ENCODE data around the gene RHBDL1. TPM values are rescaled to one million over a fixed set of nuclear protein-coding genes. Genes with fewer than 3 reads are reported as not detected.

Gene RHBDL1
- total RNA-seq, 1 experiment from 2014 or later, result 1.7 TPM

GRCh38 chr16:694187-694862 lies 18.9 kb downstream of the RHBDL1 start:
- Histone ChIP-seq H3K9ac (ENCODE audit: low read length) (no peak overlapping the region), H3K27me3 (ENCODE audit: low read length) (no peaks in the 10 kb centered on the region), H3K36me3 (ENCODE audit: low read depth, low read length) (no peaks in the 10 kb centered on the region), H3K79me2 (ENCODE audit: low read length) (peaks cover 6% of the 10 kb centered on the region), H3K9me2 (replicated peaks; ENCODE audit: low read length) (no peaks in the 10 kb centered on the region), H3K9me3 (ENCODE audit: low read length) (no peaks in the 10 kb centered on the region), H3K4me3 (ENCODE audit: low read length) (peak overlapping the region; percentile 65), H4K20me1 (ENCODE audit: low read length) (no peaks in the 10 kb centered on the region), H2AFZ (ENCODE audit: low read length) (no peak overlapping the region), H3K4me1 (ENCODE audit: insufficient read depth, low read length) (peaks cover 18% of the 10 kb centered on the region; the same call in 1 of the 2 replicates), H3K4me2 (ENCODE audit: low read length) (peak overlapping the region; percentile 88), H3K27ac (ENCODE audit: low read length) (no peak overlapping the region), H3F3A (ENCODE audit: low read length, unreplicated experiment) (peaks cover 4% of the 10 kb centered on the region)
- intact Hi-C loops (cut with micrococcal nuclease), result no loop called here
- no peak for TF ChIP-seq CTCF (conservative IDR thresholded peaks at IDR 0.05; ENCODE audit: low read depth, low read length)
- TF ChIP-seq EZH2phosphoT487 (IDR thresholded peaks at IDR 0.05; ENCODE audit: borderline replicate concordance, low read length), result no peak
- TF ChIP-seq EZH2 (IDR thresholded peaks at IDR 0.05; ENCODE audit: low read length, unreplicated experiment), result no peak
- ChIA-PET POLR2A (ENCODE audit: unreplicated experiment) (no interaction called here), CTCF (no interaction called here)
- DNase-seq (no peak), ATAC-seq (no peak)
- no TSS peak for BruUV-seq (replicated peaks)

DNA sequence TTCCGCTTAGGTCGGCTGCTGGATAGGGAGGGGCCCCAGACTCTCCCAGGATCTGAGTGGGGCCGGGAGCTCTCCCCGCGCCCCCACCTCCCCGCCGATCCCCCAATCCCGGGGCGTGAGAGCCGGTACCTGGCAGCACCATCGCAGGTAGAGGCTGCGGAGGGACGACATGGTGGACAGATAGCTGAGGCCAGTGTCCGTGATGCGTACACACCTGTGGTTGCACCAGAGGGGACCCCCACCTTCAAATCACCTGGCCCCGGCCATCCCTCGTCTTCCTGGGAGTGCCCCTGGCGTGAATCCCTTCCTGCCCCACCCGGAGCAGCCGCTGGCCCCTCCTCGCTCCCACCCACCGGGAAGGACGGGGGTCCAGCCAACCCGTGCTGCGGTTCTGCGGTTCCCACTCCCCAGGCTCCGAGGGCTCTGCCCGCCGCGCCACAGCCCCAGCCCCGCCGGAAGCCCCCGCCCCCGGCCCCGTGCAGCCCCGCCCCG lies 19.4 kb downstream of the RHBDL1 start:
- DNase-seq, result no peak
- H3K79me2 ChIP-seq (ENCODE audit: low read length), result no peaks in the 10 kb centered on the region
- no peaks in the 10 kb centered on the region for H3K36me3 ChIP-seq (ENCODE audit: low read depth, low read length)
- H4K20me1 ChIP-seq (ENCODE audit: low read length), result no peaks in the 10 kb centered on the region
- H3K9me2 ChIP-seq (replicated peaks; ENCODE audit: low read length), result no peaks in the 10 kb centered on the region
- no peak; the same call in 1 of the 2 replicates for ATAC-seq
- H3K9me3 ChIP-seq (ENCODE audit: low read length), result no peaks in the 10 kb centered on the region
- H3K27me3 ChIP-seq (ENCODE audit: low read length), result no peaks in the 10 kb centered on the region
- ChIA-PET CTCF (no interaction called here), POLR2A (ENCODE audit: unreplicated experiment) (interaction anchor here (1.0 to 1.1 kb wide), 2 partner anchors 59 to 93 kb away, joined by 4 to 9 read pairs; partner anchors contain the start of genes CHTF18, METTL26 and RPUSD1)
- peak overlapping the region; percentile 65 for H3K4me3 ChIP-seq (ENCODE audit: low read length)
- intact Hi-C loops (cut with micrococcal nuclease), result no loop called here
- BruUV-seq (replicated peaks), result no TSS peak
- H3K4me1 ChIP-seq (ENCODE audit: insufficient read depth, low read length), result peaks cover 14% of the 10 kb centered on the region; the same call in 1 of the 2 replicates
- no peak overlapping the region for H2AFZ ChIP-seq (ENCODE audit: low read length)
- no peak overlapping the region for H3K27ac ChIP-seq (ENCODE audit: low read length)
- no peak overlapping the region for H3K9ac ChIP-seq (ENCODE audit: low read length)
- peaks cover 4% of the 10 kb centered on the region for H3F3A ChIP-seq (ENCODE audit: low read length, unreplicated experiment)
- no peak for TF ChIP-seq EZH2phosphoT487 (IDR thresholded peaks at IDR 0.05; ENCODE audit: borderline replicate concordance, low read length)
- TF ChIP-seq CTCF (conservative IDR thresholded peaks at IDR 0.05; ENCODE audit: low read depth, low read length), result no peak
- no peak for TF ChIP-seq EZH2 (IDR thresholded peaks at IDR 0.05; ENCODE audit: low read length, unreplicated experiment)
- peak overlapping the region; percentile 88 for H3K4me2 ChIP-seq (ENCODE audit: low read length)

All from PC-3 (cell line).